Measurements from ENCODE around the gene CCDC174.

- TF ChIP-seq EZH2 (IDR thresholded peaks at IDR 0.05; ENCODE audit: borderline replicate concordance, insufficient read depth, low read depth, low read length, poor library complexity, severe bottlenecking) (no peak), CTCF (IDR thresholded peaks at IDR 0.05) (no peak)
Measured at GRCh38 chr3:14623569-14624051, 28.0 kb upstream of the CCDC174 start.

Measured in B cell (primary cell).